ENCODE data around the gene XKR7. TPM values are rescaled to one million over a fixed set of nuclear protein-coding genes. Genes with fewer than 3 reads are reported as not detected.

Gene XKR7
- total RNA-seq, 4 donors from 2014 or later = not detected

GRCh38 chr20:31956556-31957526 lies 11.1 kb upstream of the XKR7 start:
- TF ChIP-seq, protein P1, sequence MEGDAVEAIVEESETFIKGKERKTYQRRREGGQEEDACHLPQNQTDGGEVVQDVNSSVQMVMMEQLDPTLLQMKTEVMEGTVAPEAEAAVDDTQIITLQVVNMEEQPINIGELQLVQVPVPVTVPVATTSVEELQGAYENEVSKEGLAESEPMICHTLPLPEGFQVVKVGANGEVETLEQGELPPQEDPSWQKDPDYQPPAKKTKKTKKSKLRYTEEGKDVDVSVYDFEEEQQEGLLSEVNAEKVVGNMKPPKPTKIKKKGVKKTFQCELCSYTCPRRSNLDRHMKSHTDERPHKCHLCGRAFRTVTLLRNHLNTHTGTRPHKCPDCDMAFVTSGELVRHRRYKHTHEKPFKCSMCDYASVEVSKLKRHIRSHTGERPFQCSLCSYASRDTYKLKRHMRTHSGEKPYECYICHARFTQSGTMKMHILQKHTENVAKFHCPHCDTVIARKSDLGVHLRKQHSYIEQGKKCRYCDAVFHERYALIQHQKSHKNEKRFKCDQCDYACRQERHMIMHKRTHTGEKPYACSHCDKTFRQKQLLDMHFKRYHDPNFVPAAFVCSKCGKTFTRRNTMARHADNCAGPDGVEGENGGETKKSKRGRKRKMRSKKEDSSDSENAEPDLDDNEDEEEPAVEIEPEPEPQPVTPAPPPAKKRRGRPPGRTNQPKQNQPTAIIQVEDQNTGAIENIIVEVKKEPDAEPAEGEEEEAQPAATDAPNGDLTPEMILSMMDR (IDR thresholded peaks at IDR 0.05; ENCODE audit: low read depth) = no peak

- TF ChIP-seq, protein P1 (IDR thresholded peaks at IDR 0.05; ENCODE audit: low read depth) = no peak
Observed at GRCh38 chr20:31962761-31963160, 5.2 kb upstream of the XKR7 start.

DNA sequence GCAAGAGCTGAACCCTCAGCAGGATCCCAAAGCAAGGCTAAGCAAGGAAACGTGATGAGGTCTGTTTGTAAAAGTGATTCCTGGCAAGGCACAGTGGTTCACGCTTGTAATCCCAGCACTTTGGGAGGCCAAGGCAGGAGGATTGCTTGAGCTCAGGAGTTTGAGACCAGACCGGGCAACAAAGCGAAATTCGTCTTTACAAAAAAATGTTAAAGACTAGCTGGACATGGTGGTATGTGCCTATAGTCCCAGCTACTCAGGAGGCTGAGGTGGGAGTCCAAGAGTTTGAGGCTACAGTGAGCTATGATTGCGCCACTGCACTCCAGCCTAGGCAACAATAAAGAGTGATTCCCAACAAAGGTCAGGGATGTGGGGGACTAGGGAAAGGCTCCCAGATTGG lies 4.1 kb upstream of the XKR7 start:
- TF ChIP-seq, protein P1 (IDR thresholded peaks at IDR 0.05; ENCODE audit: low read depth) = no peak

DNA sequence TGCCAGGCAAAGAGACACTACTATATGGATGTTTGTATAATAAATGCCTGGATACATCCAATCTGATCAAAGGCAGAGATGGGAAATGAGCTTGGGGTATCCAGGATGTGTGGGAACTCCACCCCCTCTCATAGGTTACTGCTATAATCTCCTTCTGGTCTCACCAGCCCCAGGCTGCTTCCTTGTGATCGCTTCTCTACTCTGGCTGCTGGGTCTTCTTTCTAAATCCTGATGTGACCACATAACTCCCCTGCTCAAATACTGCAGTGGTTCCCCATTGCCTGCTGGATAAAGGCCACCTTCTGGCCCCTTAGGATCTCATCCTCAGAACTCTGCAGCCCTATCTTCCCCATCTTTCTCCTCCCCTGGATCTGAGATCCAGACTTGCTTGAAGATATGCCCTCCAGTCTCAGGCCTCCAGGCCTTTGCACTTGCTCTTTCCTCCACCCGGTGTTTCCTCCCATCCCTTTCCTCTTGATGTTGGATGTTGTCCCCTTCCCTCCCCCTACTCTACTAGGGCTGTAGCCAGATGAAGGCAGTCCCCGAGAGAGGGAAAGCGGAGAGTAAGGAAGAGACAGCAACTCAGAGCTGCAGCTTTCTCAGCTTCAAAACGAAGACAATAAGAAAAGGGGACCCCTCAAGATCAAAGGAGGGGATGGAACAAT lies 828 bp upstream of the XKR7 start:
- TF ChIP-seq, protein P1 (IDR thresholded peaks at IDR 0.05; ENCODE audit: low read depth) = no peak

DNA sequence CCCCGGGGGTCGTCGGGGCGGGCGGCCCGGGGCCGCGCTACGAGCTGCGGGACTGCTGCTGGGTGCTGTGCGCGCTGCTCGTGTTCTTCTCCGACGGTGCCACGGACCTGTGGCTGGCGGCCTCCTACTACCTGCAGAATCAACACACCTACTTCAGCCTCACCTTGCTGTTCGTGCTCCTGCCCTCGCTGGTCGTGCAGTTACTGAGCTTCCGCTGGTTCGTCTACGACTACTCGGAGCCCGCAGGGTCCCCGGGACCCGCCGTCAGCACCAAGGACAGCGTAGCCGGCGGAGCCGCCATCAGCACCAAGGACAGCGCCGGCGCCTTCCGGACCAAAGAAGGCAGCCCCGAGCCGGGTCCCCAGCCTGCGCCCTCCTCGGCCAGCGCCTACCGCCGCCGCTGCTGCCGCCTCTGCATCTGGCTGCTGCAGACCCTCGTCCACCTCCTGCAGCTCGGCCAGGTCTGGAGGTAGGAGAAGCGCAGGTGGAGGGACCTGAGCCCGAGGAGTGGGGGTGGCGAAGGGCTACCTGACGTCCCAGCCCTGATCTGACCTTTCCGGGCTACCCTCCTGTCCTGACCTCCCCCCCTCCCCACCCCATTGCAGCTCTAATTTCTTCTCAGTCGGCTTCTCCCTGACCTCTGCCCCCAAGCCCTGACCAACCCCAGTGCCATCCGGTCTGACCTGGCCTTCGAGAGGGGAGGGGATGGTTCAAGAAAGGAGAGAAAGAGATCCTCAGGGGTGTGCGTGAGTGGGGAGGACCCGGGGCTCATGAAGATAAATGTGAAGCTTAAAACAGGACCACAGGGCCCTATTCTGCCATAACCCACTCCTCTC lies 558 bp downstream of the XKR7 start:
- TF ChIP-seq, protein P1 (IDR thresholded peaks at IDR 0.05; ENCODE audit: low read depth) = no peak

- TF ChIP-seq, protein P1 (IDR thresholded peaks at IDR 0.05; ENCODE audit: low read depth) = no peak
Observed at GRCh38 chr20:31969991-31970390, 2.0 kb downstream of the XKR7 start.
